Heart right ventricle (tissue), 16 donors: ENCODE data around the gene ING2. TPM values are rescaled to one million over a fixed set of nuclear protein-coding genes. Genes with fewer than 3 reads are reported as not detected.

Source experiments
- ATAC-seq, 8 donors: fragments of 200-7000 bp; cut with Tn5 transposase; one replicate each; pipeline ENCODE4 v1.9.1; 2020; ENCODE audit warnings: mild to moderate bottlenecking in 8 of 8, moderate library complexity in 8 of 8, moderate number of reproducible peaks in 1 of 8
- DNase-seq, 2 donors: peaks; one replicate each; pipeline ENCODE4 v3.0.0-alpha.2; 2020
- H3K27ac ChIP-seq, 10 donors: fragments of 200-600 bp; sonication (generic) in 2 of 10; one replicate each; pipeline versions ENCODE4 v1.5.0 to v1.8.0; 2020 to 2022; ENCODE audit warnings: mild to moderate bottlenecking in 3 of 10
- H3K27me3 ChIP-seq, 7 donors: fragments of 200-600 bp; one replicate each; pipeline ENCODE4 v1.8.0; 2021 to 2022; ENCODE audit warnings: mild to moderate bottlenecking in 2 of 7
- H3K36me3 ChIP-seq, 9 donors: fragments of 200-600 bp; sonication (generic) in 1 of 9; one replicate each; pipeline versions ENCODE4 v1.5.0 to v1.8.0; 2020 to 2022; ENCODE audit warnings: mild to moderate bottlenecking in 2 of 9
- H3K4me1 ChIP-seq, 9 donors: fragments of 200-600 bp; sonication (generic) in 1 of 9; one replicate each; pipeline versions ENCODE4 v1.5.0 to v1.8.0; 2020 to 2022; ENCODE audit warnings: mild to moderate bottlenecking in 4 of 9
- H3K4me3 ChIP-seq, 10 donors: fragments of 200-600 bp; sonication (generic) in 2 of 10; one replicate each; pipeline versions ENCODE4 v1.5.0 to v1.8.0; 2020 to 2022; ENCODE audit warnings: mild to moderate bottlenecking in 7 of 10, moderate library complexity in 2 of 10
- H3K9me3 ChIP-seq, 11 donors: fragments of 200-600 bp in 10 of 11; sonication (generic) in 2 of 11; one replicate each; pipeline versions ENCODE4 v1.5.0 to v1.8.0; 2013 to 2022; ENCODE audit warnings: mild to moderate bottlenecking in 2 of 11, control low read depth in 1 of 11, moderate library complexity in 1 of 11
- WGBS, 2 donors: extraction: QIAGEN DNeasy Blood & Tissue Kit; methylation state at CpG; one replicate each; pipeline ENCODE4 v1.1.7; 2013; ENCODE audit warnings: inconsistent platforms in 1 of 2; 5-methylcytosine and 5-hydroxymethylcytosine counted together
- intact Hi-C, 10 donors: fragments of 100-400 bp; cut with DNase I; formaldehyde crosslinking; loops; one replicate each; pipeline versions ENCODE4 v1.11.1 to v1.14.2; 2022
- polyA plus RNA-seq, 2 donors: library from polyadenylated mRNA; stranded (reverse); fragments of 200-250 nt; gene quantifications; one replicate each; pipeline ENCODE4 v1.2.3, GENCODE V29; 2013
- total RNA-seq, 10 donors: library from RNA; stranded (reverse); fragmentation: NEBNext Ultra II Directional in 3 of 10; extraction: Animal tissue kit (Norgen Biotek cat#: 25700) in 3 of 10; gene quantifications; one replicate each; pipeline versions ENCODE4 v1.2.1 to v1.2.4, GENCODE V29; 2021 to 2023
- TF ChIP-seq, protein P1 (sequence below), 9 donors: fragments of 200-600 bp; sonication (generic) in 2 of 9; IDR thresholded peaks; one replicate each; pipeline versions ENCODE4 v1.5.0 to v1.8.0; 2021 to 2022; ENCODE audit warnings: antibody characterized with exemption in 9 of 9, mild to moderate bottlenecking in 5 of 9, moderate library complexity in 1 of 9
- donor health status: Arrhythmogenic right ventricular cardiomyopathy.
- donor health status: ischemic (EF 13 %, LVEDD 7.1; RV severe dilation, severe dysfunction).
- donor health status: healthy with polysubstance abuse.
- donor health status: DM: no; HTN: yes; CAD: no.
- donor health status: DM: no; HTN: no; CAD: no.
- donor health status: ischemic (EF 25% LVEDD 6.9; RV normal size, moderate dysfunction).
- donor health status: ischemic (EF 25% LVEDD 5.7; RV mildly dilated, moderate dysfunction).
- donor health status: healthy.
- donor health status: DM: yes; HTN: yes; CAD: no.
- donor health status: Ischemic cardiomyopathy.
- donor health status: ischemic (EF 35%, LVEDD 5.7; RV mildly dilated, moderate dysfunction).
- donor health status: nonischemic (EF 11% LVEDD 7.7; RV severe dilation, severe dysfunction).
- donor health status: DM: yes; HTN: yes; CAD: no.
- donor health status: PGD.
- donor health status: ischemic (EF 29% LVEDD 5.4; RV normal size, mild dysfunction).
- donor health status: nonischemic (EF 23%, LVEDD 6.1; RV moderate dilation, normal function).

ING2 gene
- total and polyA plus RNA-seq, 12 donors: 1.7 to 8.6 (median 5.2) TPM

DNA sequence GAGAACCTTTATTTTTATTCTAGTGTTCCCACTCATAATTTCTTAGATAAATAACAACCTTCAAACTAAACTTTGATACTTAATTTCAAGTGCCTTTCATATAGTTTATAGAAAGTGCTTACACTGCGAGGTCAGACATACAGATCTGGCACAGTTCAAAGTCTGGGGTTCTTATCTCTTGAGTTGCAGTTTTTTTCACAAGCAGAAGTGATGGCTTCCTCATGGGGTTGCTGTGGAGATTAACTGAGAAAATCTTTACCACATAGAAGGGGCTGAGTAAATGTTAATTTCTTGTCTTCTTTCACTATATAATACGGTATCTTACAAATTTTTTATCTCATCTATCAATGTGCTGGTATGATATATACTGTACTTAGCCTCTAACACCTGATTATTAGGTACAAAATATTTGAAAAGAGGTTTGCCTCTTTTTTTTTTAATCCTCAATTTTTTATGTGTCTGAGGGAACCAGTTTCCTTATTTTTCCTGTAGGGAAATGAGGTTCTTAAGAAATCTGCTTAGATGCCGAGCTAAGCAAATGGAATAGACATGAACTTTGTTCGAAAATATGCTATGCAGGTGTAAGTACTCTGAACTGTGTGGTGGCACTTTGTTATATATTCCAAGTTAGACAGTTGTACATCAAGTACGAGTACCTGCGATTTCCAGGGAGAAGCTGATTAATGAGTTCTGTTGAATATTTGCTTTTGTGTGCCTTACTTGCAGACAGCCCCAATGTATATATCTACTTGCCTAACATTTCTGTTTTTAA, 3.3 kb downstream of the ING2 start:
- H3K4me1 ChIP-seq: peaks cover 0 to 35% (median 15%) of the 10 kb centered on the region in 9 donors
- 75 to 76% methylated on average over 6 of the region's 6 CpGs for WGBS, 2 donors
- intact Hi-C loops: loop anchor here in 4 of 10 donors (5.0 to 10.0 kb wide), 4 partner anchors 36 to 411 kb away; partner anchors contain the start of genes CDKN2AIP (in 1 of the 4), RWDD4 (in 1 of the 4), TRAPPC11 (in 1 of the 4) and WWC2 (in 1 of the 4)
- H3K4me3 ChIP-seq: no peak overlapping the region
- no peak for ATAC-seq
- peaks cover 0 to 31% (median 13%) of the 10 kb centered on the region in 9 donors for H3K36me3 ChIP-seq
- H3K27me3 ChIP-seq: no peaks in the 10 kb centered on the region
- TF ChIP-seq, protein P1, sequence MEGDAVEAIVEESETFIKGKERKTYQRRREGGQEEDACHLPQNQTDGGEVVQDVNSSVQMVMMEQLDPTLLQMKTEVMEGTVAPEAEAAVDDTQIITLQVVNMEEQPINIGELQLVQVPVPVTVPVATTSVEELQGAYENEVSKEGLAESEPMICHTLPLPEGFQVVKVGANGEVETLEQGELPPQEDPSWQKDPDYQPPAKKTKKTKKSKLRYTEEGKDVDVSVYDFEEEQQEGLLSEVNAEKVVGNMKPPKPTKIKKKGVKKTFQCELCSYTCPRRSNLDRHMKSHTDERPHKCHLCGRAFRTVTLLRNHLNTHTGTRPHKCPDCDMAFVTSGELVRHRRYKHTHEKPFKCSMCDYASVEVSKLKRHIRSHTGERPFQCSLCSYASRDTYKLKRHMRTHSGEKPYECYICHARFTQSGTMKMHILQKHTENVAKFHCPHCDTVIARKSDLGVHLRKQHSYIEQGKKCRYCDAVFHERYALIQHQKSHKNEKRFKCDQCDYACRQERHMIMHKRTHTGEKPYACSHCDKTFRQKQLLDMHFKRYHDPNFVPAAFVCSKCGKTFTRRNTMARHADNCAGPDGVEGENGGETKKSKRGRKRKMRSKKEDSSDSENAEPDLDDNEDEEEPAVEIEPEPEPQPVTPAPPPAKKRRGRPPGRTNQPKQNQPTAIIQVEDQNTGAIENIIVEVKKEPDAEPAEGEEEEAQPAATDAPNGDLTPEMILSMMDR (IDR thresholded peaks at IDR 0.05): no peak
- no peaks in the 10 kb centered on the region for H3K9me3 ChIP-seq
- no peak overlapping the region for H3K27ac ChIP-seq
- DNase-seq: no peak

DNA sequence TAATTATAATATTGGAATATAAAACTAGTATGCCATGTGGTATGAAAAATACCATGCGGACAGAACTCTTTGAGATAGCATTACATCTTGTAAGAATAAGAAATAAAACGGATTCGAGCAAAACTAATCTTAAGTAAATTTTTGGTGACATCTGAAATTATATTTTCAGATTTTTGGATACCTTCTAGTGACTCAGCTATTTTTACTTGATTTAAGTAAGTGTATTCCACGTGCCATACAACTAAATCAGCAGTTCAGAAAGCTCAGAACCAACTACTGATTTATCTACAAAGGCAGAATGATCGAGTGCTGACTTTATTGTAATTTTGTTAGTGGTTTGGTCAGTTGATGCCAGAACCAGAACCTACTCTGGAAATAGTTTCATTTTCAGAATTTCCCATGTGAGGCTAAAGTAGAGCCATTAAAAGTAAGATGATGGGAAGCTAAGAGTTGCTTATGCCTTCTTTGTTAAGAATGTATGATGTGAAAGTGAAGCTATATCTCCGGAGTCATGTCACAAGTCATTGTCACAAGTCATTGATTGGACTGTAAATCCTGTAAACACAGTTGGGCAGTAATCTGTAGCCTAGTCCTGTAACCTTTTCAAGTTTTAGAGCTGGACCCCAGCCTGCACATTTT, 4.0 kb downstream of the ING2 start:
- ATAC-seq (no peak), DNase-seq (no peak)
- H3K9me3 ChIP-seq: no peaks in the 10 kb centered on the region
- no peak overlapping the region for H3K27ac ChIP-seq
- 85 to 90% methylated on average over 6 of the region's 6 CpGs for WGBS, 2 donors
- no peaks in the 10 kb centered on the region for H3K27me3 ChIP-seq
- TF ChIP-seq, protein P1 (IDR thresholded peaks at IDR 0.05): no peak
- H3K4me1 ChIP-seq: peaks cover 0 to 28% (median 8%) of the 10 kb centered on the region in 9 donors
- intact Hi-C loops: loop anchor here in 4 of 10 donors (5.0 to 10.0 kb wide), 4 partner anchors 37 to 412 kb away; partner anchors contain the start of genes CDKN2AIP (in 1 of the 4), RWDD4 (in 1 of the 4), TRAPPC11 (in 1 of the 4) and WWC2 (in 1 of the 4)
- H3K36me3 ChIP-seq: peaks cover 0 to 33% (median 13%) of the 10 kb centered on the region in 9 donors
- no peak overlapping the region for H3K4me3 ChIP-seq

DNA sequence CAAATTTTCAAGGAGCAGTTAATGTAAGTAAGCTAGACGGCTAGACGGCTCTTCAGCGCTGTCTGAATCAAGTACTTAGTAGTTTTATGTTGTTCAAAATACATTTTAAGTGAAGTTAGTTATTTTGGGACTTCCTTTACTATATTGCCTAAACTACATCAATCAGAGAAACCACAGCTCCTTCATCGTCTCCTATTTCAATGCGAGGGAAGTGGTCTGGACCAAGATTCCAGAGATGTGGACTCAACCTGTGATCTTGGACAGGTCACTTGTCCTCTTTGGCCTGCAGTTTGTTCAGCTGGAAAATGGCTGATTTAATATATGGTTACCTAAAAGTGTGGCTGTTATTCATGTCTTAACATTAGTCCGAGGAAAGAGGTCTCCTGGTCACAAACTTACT, 10.6 kb downstream of the ING2 start:
- H3K4me1 ChIP-seq: no peaks in the 10 kb centered on the region
- DNase-seq (no peak), ATAC-seq (no peak)
- no peak overlapping the region for H3K4me3 ChIP-seq
- TF ChIP-seq, protein P1 (IDR thresholded peaks at IDR 0.05): no peak
- no peak overlapping the region for H3K27ac ChIP-seq
- 87 to 90% methylated on average over 6 of the region's 6 CpGs for WGBS, 2 donors
- peaks cover 0 to 29% (median 13%) of the 10 kb centered on the region in 9 donors for H3K36me3 ChIP-seq
- intact Hi-C loops: no loop called here
- H3K27me3 ChIP-seq: no peaks in the 10 kb centered on the region
- H3K9me3 ChIP-seq: no peaks in the 10 kb centered on the region

- ATAC-seq (no peak), DNase-seq (no peak)
- Histone ChIP-seq H3K36me3 (peaks cover 0 to 12% (median 0%) of the 10 kb centered on the region in 9 donors), H3K4me1 (no peaks in the 10 kb centered on the region), H3K9me3 (no peaks in the 10 kb centered on the region), H3K27me3 (no peaks in the 10 kb centered on the region), H3K4me3 (no peak overlapping the region), H3K27ac (no peak overlapping the region)
- TF ChIP-seq, protein P1 (IDR thresholded peaks at IDR 0.05): no peak
- intact Hi-C loops: no loop called here
- WGBS, 2 donors: 90 to 95% methylated on average over 2 of the region's 2 CpGs
Observed at GRCh38 chr4:183517194-183517593, 12.3 kb downstream of the ING2 start.
